Mesendoderm (in vitro differentiated cells): ENCODE measurements around the gene KIF4A.
"Not testable (repeated sequence)": the region's sequence is repeated elsewhere in the genome, so short reads cannot be mapped to it uniquely, and the experiment has no call there.

Source experiments
- DNase-seq: peaks from one replicate; pipeline ENCODE4 v3.0.0; 2013
- H2AK5ac ChIP-seq: 2 replicates; pipeline ENCODE4 v1.6.1; 2013; ENCODE audit warnings: low read length, inconsistent platforms
- H2BK120ac ChIP-seq: 2 replicates; pipeline ENCODE4 v1.6.1; 2013; ENCODE audit warnings: low read depth, mild to moderate bottlenecking, low read length, moderate library complexity, mixed read lengths
- H2BK15ac ChIP-seq: replicated peaks from 2 replicates; pipeline ENCODE4 v1.6.1; 2013; ENCODE audit warnings: low read depth, mild to moderate bottlenecking, moderate library complexity
- H2BK5ac ChIP-seq: 2 replicates; pipeline ENCODE4 v1.6.1; 2013; ENCODE audit warnings: low read length, inconsistent platforms
- H3K18ac ChIP-seq: 2 replicates; pipeline ENCODE4 v1.6.1; 2013; ENCODE audit warnings: mild to moderate bottlenecking, low read length, mixed read lengths
- H3K23ac ChIP-seq: one replicate; pipeline ENCODE4 v1.6.1; 2013; ENCODE audit warnings: low read length
- H3K27ac ChIP-seq: 2 replicates; pipeline ENCODE4 v1.5.1; 2013; ENCODE audit warnings: low read depth, mild to moderate bottlenecking, inconsistent platforms, low read length, moderate library complexity
- H3K27me3 ChIP-seq: 2 replicates; pipeline ENCODE4 v1.6.1; 2013; ENCODE audit warnings: low read length, control low read depth, mild to moderate bottlenecking, inconsistent platforms; ENCODE audit not compliant: insufficient read depth, poor library complexity
- H3K36me3 ChIP-seq: 2 replicates; pipeline ENCODE4 v1.6.1; 2013; ENCODE audit warnings: low read length, inconsistent platforms; ENCODE audit not compliant: control insufficient read depth, insufficient read depth
- H3K4ac ChIP-seq: one replicate; pipeline ENCODE4 v1.6.1; 2013; ENCODE audit warnings: low read depth, mild to moderate bottlenecking, low read length, moderate library complexity
- H3K4me1 ChIP-seq: 2 replicates; pipeline ENCODE4 v1.6.1; 2013; ENCODE audit warnings: low read depth, low read length, inconsistent platforms; ENCODE audit not compliant: control insufficient read depth
- H3K4me2 ChIP-seq: 2 replicates; pipeline ENCODE4 v1.6.1; 2013; ENCODE audit warnings: low read length
- H3K4me3 ChIP-seq: 2 replicates; pipeline ENCODE4 v1.5.1; 2013; ENCODE audit warnings: mild to moderate bottlenecking, low read length
- H3K56ac ChIP-seq: one replicate; pipeline ENCODE4 v1.6.1; 2013; ENCODE audit warnings: low read length
- H3K79me1 ChIP-seq: 2 replicates; pipeline ENCODE4 v1.6.1; 2013; ENCODE audit warnings: low read length, inconsistent platforms
- H3K79me2 ChIP-seq: 2 replicates; pipeline ENCODE4 v1.6.1; 2013; ENCODE audit warnings: mild to moderate bottlenecking, low read length; ENCODE audit not compliant: control insufficient read depth, insufficient read depth
- H3K9ac ChIP-seq: 2 replicates; pipeline ENCODE4 v1.6.1; 2013; ENCODE audit warnings: low read length, inconsistent platforms
- H4K5ac ChIP-seq: one replicate; pipeline ENCODE4 v1.6.1; 2013; ENCODE audit warnings: low read length
- H4K8ac ChIP-seq: one replicate; pipeline ENCODE4 v1.6.1; 2013; ENCODE audit warnings: low read depth, mild to moderate bottlenecking, control low read depth, low read length, moderate library complexity
- WGBS: extraction: QIAGEN DNeasy Blood & Tissue Kit; methylation state at CpG from one replicate; pipeline ENCODE4 v1.1.7; 2013; ENCODE audit warnings: low lambda C conversion rate, missing lambda C conversion rate; ENCODE audit not compliant: insufficient coverage; ENCODE audit errors: extremely low coverage; 5-methylcytosine and 5-hydroxymethylcytosine counted together

The KIF4A gene

DNA sequence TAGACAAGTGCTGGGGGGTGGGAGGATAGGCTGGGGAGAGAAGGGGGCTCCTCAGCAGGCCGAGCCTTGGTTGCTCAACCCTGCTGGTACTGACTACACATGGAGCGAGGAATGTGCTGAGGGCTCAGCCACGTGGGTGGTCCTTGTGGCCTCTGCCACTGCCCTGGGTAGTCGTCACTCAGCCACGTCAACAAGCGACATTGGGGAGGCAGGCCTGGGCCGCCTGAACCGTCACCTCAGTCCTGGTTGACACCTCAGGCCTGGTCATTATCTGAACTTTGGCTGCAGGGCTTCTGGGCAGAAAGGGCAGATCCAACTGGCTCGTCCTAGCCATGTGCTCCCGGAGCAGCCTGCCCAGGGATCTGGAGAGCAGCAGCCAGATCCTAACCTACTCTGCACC, 70.5 kb downstream of the KIF4A start:
- H3K4me2 ChIP-seq, result no peak overlapping the region
- no peaks in the 10 kb centered on the region for H3K79me2 ChIP-seq
- no peak overlapping the region for H4K5ac ChIP-seq
- no peak overlapping the region for H3K56ac ChIP-seq
- no peaks in the 10 kb centered on the region for H3K36me3 ChIP-seq
- no peak overlapping the region for H3K27ac ChIP-seq
- no peak overlapping the region for H3K4me3 ChIP-seq
- no peak overlapping the region for H2BK5ac ChIP-seq
- no peak overlapping the region for H2BK15ac ChIP-seq
- no peak overlapping the region for H2BK120ac ChIP-seq
- H3K23ac ChIP-seq, result no peak overlapping the region
- no peak overlapping the region for H3K9ac ChIP-seq
- no CpG with 5 or more reads among the region's 10 CpGs for WGBS
- no peak overlapping the region for H3K18ac ChIP-seq
- H2AK5ac ChIP-seq, result no peak overlapping the region
- H3K4me1 ChIP-seq, result no peaks in the 10 kb centered on the region
- H3K79me1 ChIP-seq, result no peaks in the 10 kb centered on the region
- no peak for DNase-seq
- H4K8ac ChIP-seq, result no peak overlapping the region
- no peaks in the 10 kb centered on the region for H3K27me3 ChIP-seq
- H3K4ac ChIP-seq, result no peak overlapping the region

DNA sequence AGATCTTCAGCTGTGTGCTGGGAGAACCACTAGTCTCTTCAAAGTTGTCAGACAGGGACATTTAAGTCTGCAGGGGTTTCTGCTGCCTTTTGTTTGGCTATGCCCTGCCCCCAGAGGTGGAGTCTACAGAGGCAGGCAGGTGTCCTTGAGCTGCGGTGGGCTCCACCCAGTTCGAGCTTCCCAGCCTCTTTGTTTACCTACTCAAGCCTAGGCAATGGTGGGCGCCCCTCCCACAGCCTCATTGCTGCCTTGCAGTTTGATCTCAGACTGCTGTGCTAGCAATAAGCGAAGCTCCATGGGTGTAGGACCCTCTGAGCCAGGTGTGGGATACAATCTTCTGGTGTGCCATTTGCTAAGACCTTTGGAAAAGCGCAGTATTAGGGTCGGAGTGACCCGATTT, 78.8 kb downstream of the KIF4A start:
- not testable (repeated sequence) for H3K23ac ChIP-seq, H3K56ac ChIP-seq, H3K79me2 ChIP-seq, H3K27ac ChIP-seq, H4K5ac ChIP-seq, H2BK120ac ChIP-seq, DNase-seq, H3K4ac ChIP-seq, H3K27me3 ChIP-seq, H3K9ac ChIP-seq, H3K79me1 ChIP-seq, H3K36me3 ChIP-seq, H3K18ac ChIP-seq, H3K4me2 ChIP-seq, H2BK15ac ChIP-seq, H2BK5ac ChIP-seq, H3K4me3 ChIP-seq, H4K8ac ChIP-seq, H2AK5ac ChIP-seq, H3K4me1 ChIP-seq
- WGBS, result no CpG with 5 or more reads among the region's 7 CpGs

DNA sequence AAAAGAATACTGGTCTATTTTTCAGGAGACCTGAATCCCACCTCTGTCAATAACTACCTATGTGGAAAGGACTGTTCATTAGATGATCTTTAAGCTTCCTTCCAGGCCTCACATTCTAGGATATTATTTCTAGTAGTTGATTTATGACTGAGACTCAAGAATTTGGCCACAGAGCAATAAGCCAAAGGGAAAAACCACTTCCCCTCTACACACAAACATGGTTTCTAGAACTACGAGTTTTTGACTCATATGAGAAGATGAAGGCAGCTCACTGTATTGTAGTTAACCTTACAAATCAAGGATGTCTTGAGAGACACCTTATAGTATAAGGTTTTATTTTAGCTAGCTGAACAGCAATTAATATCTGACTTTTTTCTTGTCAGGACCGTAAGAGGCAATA, 96.3 kb downstream of the KIF4A start:
- H3K4ac ChIP-seq, result no peak overlapping the region
- no peaks in the 10 kb centered on the region for H3K4me1 ChIP-seq
- no peak overlapping the region for H4K8ac ChIP-seq
- DNase-seq, result no peak
- H3K18ac ChIP-seq, result no peak overlapping the region
- H3K27me3 ChIP-seq, result no peaks in the 10 kb centered on the region
- H2AK5ac ChIP-seq, result no peak overlapping the region
- no peak overlapping the region for H2BK15ac ChIP-seq
- H3K4me2 ChIP-seq, result no peak overlapping the region
- H3K56ac ChIP-seq, result no peak overlapping the region
- no peaks in the 10 kb centered on the region for H3K79me2 ChIP-seq
- H3K23ac ChIP-seq, result no peak overlapping the region
- no peak overlapping the region for H3K4me3 ChIP-seq
- no peak overlapping the region for H4K5ac ChIP-seq
- no peaks in the 10 kb centered on the region for H3K79me1 ChIP-seq
- H3K36me3 ChIP-seq, result no peaks in the 10 kb centered on the region
- H2BK5ac ChIP-seq, result no peak overlapping the region
- H3K9ac ChIP-seq, result no peak overlapping the region
- no peak overlapping the region for H2BK120ac ChIP-seq
- WGBS, result no CpG with 5 or more reads among the region's 2 CpGs
- H3K27ac ChIP-seq, result no peak overlapping the region

DNA sequence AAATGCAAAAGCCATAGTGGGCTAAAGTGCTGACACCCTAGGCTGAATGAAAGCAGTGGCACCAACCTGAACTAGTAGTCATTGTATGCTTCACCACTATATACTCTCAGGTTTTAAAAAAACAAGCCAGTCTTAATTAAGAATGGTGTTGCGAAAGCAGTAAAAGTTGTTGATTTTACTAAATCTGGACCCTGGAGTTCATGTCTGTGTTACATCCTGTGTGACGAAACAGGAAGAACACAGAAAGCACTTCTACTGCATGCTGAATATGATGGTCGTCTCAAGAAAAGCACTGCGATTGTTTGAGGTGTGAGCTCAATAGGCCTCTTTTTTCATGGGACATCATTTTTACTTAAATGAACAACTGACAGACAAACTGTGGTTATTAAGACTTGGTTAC, 109.0 kb downstream of the KIF4A start:
- no peak overlapping the region for H3K4me3 ChIP-seq
- no CpG with 5 or more reads among the region's 4 CpGs for WGBS
- DNase-seq, result no peak
- no peak overlapping the region for H3K9ac ChIP-seq
- no peak overlapping the region for H2AK5ac ChIP-seq
- no peak overlapping the region for H2BK5ac ChIP-seq
- H2BK120ac ChIP-seq, result no peak overlapping the region
- no peaks in the 10 kb centered on the region for H3K27me3 ChIP-seq
- H3K36me3 ChIP-seq, result no peaks in the 10 kb centered on the region
- H4K5ac ChIP-seq, result no peak overlapping the region
- no peak overlapping the region for H4K8ac ChIP-seq
- H3K4me1 ChIP-seq, result no peaks in the 10 kb centered on the region
- H3K79me1 ChIP-seq, result no peaks in the 10 kb centered on the region
- no peaks in the 10 kb centered on the region for H3K79me2 ChIP-seq
- no peak overlapping the region for H3K56ac ChIP-seq
- H3K18ac ChIP-seq, result no peak overlapping the region
- H3K23ac ChIP-seq, result no peak overlapping the region
- no peak overlapping the region for H3K27ac ChIP-seq
- H2BK15ac ChIP-seq, result no peak overlapping the region
- H3K4me2 ChIP-seq, result no peak overlapping the region
- H3K4ac ChIP-seq, result no peak overlapping the region

DNA sequence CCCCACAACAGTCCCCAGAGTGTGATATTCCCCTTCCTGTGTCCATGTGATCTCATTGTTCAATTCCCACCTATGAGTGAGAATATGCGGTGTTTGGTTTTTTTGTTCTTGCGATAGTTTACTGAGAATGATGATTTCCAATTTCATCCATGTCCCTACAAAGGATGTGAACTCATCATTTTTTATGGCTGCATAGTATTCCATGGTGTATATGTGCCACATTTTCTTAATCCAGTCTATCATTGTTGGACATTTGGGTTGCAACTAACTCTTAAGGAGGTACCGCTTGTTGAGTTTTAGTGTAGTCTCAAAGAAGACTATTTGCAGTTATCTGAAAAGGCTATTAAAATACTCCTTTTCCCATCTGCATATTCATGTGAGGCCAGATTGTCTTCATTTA, 110.3 kb downstream of the KIF4A start:
- no CpG with 5 or more reads among the region's 3 CpGs for WGBS
- DNase-seq, H3K27ac ChIP-seq, H3K27me3 ChIP-seq, H3K79me1 ChIP-seq, H3K36me3 ChIP-seq, H3K4ac ChIP-seq, H3K23ac ChIP-seq, H2BK5ac ChIP-seq, H2AK5ac ChIP-seq, H2BK15ac ChIP-seq, H3K79me2 ChIP-seq, H3K4me1 ChIP-seq, H4K5ac ChIP-seq, H2BK120ac ChIP-seq, H3K9ac ChIP-seq, H4K8ac ChIP-seq, H3K56ac ChIP-seq, H3K4me3 ChIP-seq, H3K4me2 ChIP-seq, H3K18ac ChIP-seq: not testable (repeated sequence)

DNA sequence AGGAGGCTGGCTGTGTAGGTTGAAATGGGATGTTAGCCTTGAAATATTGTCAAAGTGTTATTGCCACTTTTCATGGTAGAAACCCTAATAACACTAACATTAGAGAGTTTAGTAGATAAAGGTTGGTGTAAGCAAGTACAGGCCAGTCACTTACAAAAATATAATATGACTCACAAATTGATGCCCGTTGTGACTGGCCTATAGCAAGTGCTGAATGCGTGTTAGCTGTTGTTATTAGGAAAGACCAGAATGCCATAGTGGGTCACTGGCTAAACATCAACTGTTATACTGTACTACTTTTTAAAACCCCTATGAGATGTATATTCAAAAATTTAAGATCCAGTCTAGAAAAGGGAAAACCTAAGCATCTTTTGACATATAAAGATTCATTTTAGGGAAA, 112.8 kb downstream of the KIF4A start:
- no peaks in the 10 kb centered on the region for H3K27me3 ChIP-seq
- H2BK5ac ChIP-seq, result no peak overlapping the region
- H4K8ac ChIP-seq, result no peak overlapping the region
- no peaks in the 10 kb centered on the region for H3K4me1 ChIP-seq
- no peak overlapping the region for H3K9ac ChIP-seq
- H3K56ac ChIP-seq, result no peak overlapping the region
- WGBS, result no CpG with 5 or more reads among the region's 2 CpGs
- no peak overlapping the region for H4K5ac ChIP-seq
- DNase-seq, result no peak
- no peak overlapping the region for H3K4me3 ChIP-seq
- no peak overlapping the region for H2AK5ac ChIP-seq
- no peak overlapping the region for H3K18ac ChIP-seq
- no peak overlapping the region for H3K23ac ChIP-seq
- no peaks in the 10 kb centered on the region for H3K79me2 ChIP-seq
- H3K4ac ChIP-seq, result no peak overlapping the region
- no peak overlapping the region for H3K27ac ChIP-seq
- H3K4me2 ChIP-seq, result no peak overlapping the region
- no peaks in the 10 kb centered on the region for H3K79me1 ChIP-seq
- H2BK120ac ChIP-seq, result no peak overlapping the region
- H2BK15ac ChIP-seq, result no peak overlapping the region
- no peaks in the 10 kb centered on the region for H3K36me3 ChIP-seq
